ENCODE measurements around the gene SCARF1.
A peak's percentile ranks its signal among the peaks of the same experiment; 100 is the strongest.
"Not testable (repeated sequence)": the region's sequence is repeated elsewhere in the genome, so short reads cannot be mapped to it uniquely, and the experiment has no call there.

The SCARF1 gene

DNA sequence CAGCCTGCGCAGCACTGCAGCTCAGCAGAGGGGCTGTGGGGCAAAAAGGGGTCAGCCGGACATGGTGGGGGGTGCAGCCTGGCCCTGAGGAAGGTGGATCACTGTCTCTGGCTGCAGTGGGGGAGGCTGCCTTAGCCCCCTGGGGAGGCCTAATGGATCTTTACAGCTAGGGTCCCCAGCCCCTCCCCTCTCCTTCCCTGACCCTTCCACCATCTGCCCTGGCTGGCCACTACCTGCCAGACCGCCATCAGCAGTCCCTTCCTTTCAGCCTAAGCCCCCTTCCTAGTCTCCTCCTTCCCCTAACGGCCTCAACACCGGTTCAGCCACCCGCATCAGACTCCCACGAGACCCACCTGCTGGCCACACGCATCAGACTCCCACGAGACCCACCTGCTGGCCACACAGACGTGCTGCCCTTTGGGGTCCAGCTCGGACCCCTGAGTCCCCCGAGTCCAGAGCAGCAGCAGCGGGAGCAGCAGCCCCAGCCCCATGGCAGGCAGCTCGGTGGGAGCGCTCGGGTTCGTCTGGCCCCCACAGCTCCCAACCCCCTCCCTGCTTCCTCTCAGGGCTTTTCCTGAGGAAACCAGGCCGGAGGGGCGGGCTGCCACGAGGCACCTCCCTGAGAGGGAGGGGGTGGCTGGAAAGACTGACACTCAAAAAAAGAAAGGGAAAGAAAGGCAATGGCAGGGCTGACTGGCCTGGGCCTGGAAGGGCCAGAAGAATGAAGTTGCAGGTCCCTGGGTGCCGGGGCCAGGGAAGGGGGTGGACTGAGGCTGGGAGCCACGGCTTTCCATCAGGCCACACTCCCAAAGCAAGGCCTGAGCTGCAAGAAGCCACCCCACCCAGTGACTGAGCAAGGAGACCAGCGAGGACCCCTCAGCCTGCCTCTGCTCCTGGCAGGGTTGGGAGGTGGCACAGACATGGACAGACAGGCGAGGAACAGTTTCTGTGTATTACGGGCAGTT lies at the start of gene SCARF1:
Gene SCARF1, minus strand, starts transcription at position 526 of the 965 bp plus-strand sequence. Its CDS starts 35 bp downstream, at position 491.
- no peak for DNase-seq (ENCODE audit: low spot score)
- no peak for TF ChIP-seq CTCF (IDR thresholded peaks at IDR 0.05; ENCODE audit: extremely low read depth, insufficient read depth, missing control alignments)
- in situ Hi-C loops (cut with MboI; ENCODE audit: low pct_unique_long_range_greater_than_20kb, low sequenced_read_pairs, unreplicated experiment), result no loop called here

- in situ Hi-C loops (cut with MboI; ENCODE audit: low pct_unique_long_range_greater_than_20kb, low sequenced_read_pairs, unreplicated experiment), result no loop called here
- no peak for TF ChIP-seq CTCF (IDR thresholded peaks at IDR 0.05; ENCODE audit: extremely low read depth, insufficient read depth, missing control alignments)
- no peak for DNase-seq (ENCODE audit: low spot score)
Observed at GRCh38 chr17:1693339-1693738, 47.8 kb upstream of the SCARF1 start.

GRCh38 chr17:1690544-1691221 lies 45.2 kb upstream of the SCARF1 start:
- in situ Hi-C loops (cut with MboI; ENCODE audit: low pct_unique_long_range_greater_than_20kb, low sequenced_read_pairs, unreplicated experiment), result no loop called here
- TF ChIP-seq CTCF (IDR thresholded peaks at IDR 0.05; ENCODE audit: extremely low read depth, insufficient read depth, missing control alignments), result no peak
- no peak for DNase-seq (ENCODE audit: low spot score)

DNA sequence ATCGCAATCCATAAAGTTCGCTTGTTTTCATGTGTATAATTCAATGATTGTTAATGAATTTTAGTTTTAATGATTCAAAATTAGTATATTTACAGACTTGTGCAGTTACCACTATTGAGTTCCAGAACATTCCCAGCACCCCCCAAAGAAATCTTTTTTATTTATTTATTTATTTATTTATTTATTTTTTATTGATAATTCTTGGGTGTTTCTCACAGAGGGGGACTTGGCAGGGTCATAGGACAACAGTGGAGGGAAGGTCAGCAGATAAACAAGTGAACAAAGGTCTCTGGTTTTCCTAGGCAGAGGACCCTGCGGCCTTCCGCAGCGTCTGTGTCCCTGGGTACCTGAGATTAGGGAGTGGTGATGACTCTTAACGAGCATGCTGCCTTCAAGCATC lies 42.9 kb upstream of the SCARF1 start:
- in situ Hi-C loops (cut with MboI; ENCODE audit: low pct_unique_long_range_greater_than_20kb, low sequenced_read_pairs, unreplicated experiment); DNase-seq (ENCODE audit: low spot score): not testable (repeated sequence)

- TF ChIP-seq CTCF (IDR thresholded peaks at IDR 0.05; ENCODE audit: extremely low read depth, insufficient read depth, missing control alignments), result no peak
- in situ Hi-C loops (cut with MboI; ENCODE audit: low pct_unique_long_range_greater_than_20kb, low sequenced_read_pairs, unreplicated experiment), result no loop called here
- no peak for DNase-seq (ENCODE audit: low spot score)
Observed at GRCh38 chr17:1686086-1686485, 40.6 kb upstream of the SCARF1 start.

DNA sequence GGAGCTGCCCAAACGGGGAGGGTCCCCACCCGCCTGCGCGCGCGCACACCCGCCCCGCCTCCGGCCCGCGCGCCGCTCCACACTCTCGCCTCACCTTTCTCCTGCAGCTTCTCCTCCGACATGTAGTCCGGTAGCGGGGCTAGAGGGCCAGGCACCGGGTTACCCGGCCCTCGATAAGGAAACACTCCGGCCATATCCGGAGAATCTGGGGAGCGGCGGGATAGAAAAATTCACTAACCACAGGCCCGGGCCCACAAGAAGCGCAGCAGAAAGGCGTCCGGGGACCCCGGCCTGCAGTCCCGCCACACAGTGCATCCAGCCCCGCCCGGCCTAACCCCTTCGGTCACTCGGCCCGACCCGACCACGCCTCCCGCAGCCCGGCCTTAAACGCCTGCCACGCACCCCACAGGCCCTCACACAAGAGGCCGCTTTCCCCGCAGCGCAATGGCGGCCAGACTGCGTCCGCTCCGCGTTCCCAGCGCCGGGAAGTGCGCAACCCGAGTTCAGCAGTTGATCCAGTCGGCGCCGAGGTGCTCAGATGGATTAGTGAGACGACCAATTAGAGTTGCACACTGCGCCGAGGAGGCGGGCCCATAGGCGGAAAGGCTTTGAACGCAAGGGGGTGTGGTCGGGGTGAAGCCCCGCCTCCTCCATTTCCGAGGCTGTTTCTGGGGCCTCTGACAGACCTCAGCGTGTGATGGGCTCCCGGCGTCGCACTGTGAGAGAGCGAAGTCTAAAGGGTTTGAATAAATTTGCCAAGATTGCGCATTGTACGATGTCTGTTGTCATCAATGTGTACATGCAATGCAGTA lies 39.1 kb upstream of the SCARF1 start, which contains the start of gene PRPF8:
Gene PRPF8, minus strand, starts transcription at position 490 of the 812 bp plus-strand sequence. Its CDS starts 296 bp downstream, at position 194.
- TF ChIP-seq CTCF (IDR thresholded peaks at IDR 0.05; ENCODE audit: extremely low read depth, insufficient read depth, missing control alignments), result no peak
- DNase-seq (ENCODE audit: low spot score), result peak; percentile 100
- in situ Hi-C loops (cut with MboI; ENCODE audit: low pct_unique_long_range_greater_than_20kb, low sequenced_read_pairs, unreplicated experiment), result no loop called here

Data from GM13977 (cell line).